HG02678 (cell line): ENCODE results near the gene MRPL24.

ENCODE experiments used
- ATAC-seq: cut with Tn5 transposase; IDR thresholded peaks from one replicate; pipeline ENCODE4 v1.9.1; 2021; ENCODE audit warnings: mild to moderate bottlenecking, moderate library complexity; ENCODE audit not compliant: unreplicated experiment

Gene MRPL24

DNA sequence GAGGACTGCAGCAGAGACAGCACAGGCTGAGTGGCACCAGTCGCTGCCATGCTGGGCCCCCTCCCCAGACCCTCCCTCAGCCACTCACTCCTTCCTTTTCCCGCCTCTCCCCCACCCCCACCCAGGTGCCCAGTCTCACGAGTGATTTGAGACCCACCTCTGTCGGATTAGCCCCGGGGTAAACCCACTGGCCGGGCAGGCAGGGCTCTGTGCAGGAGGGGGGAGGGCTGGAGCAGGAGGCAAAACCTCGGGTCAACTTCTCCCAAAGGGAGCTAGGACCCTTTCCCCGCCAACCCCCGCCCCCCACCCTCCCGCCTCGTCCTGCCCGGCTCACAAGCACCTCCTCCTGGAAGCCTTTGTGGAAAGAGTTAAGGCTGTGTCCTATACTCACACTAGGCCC, 3.5 kb upstream of the MRPL24 start:
- no peak for ATAC-seq

DNA sequence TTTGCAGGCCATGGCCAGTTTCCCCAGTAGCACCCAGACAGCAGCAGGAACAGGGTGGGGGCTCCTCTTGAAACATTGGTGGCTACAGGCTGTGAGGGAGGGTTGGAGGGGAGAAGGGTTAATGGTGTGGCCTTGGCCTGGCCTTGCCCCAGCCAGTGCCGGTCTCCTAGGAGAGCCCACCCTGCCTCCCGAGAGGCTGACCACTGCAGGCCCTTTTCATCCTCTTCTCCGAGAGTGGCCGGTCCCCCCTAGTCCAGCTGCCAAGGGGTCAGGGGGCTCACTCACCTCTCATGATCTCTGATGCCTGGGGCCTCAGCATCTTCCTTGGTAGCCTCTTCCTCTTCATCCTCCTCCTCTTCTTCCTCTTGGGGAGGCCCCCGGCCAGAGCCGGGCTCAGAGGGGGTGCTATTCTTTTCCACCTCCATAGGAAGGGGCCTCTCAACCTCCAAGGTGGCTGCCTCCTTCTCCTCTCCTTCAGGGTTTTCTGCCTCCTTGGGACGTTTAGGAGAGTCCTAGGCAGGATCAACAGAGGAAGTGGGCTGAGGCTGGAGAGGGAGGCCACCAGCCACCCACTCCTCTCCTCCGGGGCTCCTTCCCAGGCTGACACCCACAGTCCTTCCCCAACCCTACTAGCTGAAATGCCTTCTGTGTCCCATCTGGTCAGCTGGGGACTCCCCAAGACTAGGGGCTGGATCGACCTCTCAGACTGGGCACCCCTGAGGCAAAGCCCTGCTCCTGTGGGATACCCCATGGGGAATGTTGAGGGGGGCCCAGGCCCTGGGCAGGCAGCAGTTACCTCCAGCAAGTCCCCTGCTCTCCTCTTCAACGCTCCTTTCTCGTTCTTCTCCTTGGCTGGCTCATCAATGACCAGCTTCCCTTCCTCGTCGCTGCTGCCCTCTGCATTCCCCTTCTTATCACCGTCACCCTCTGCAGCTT, 2.7 kb upstream of the MRPL24 start:
- ATAC-seq = no peak

DNA sequence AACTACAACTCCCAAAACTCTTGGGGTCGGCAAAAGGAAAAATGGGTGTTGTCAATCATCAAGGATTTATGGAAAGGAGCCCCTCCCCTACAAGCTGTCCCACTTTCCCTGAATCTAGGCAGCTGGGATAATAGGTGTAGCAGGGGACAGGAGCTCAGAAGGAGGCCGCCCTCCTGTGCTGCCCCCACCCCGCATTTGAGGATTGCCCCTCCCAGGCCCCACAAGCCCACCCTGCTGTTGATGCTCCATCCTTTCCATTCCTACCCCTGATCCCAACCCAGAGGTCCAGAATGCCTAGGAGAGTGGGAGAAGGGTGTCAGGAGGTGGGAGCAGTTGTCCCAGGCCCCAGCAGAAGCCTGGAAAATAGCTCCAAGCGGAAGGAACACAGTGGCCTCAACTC, 1.9 kb upstream of the MRPL24 start:
- ATAC-seq = no peak

DNA sequence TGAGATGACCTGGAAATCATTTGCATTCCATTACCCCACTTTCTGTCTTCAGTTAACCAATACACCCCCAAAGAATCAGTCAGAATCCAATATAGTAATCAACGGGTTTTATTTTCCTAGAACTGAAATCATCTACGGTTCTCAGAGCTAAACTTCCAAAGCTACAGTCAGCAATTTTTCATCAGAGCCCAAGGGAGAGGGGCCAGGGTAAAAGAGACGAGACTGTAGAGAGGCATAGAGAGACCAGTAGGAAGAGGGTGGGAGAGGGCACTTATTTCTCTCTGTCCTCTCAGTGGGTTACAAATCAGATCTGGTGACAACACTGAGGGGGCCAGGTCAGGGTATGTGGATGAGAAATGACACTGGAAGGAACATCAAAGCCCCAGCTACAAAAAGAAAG, 1.1 kb upstream of the MRPL24 start:
- ATAC-seq = no peak

DNA sequence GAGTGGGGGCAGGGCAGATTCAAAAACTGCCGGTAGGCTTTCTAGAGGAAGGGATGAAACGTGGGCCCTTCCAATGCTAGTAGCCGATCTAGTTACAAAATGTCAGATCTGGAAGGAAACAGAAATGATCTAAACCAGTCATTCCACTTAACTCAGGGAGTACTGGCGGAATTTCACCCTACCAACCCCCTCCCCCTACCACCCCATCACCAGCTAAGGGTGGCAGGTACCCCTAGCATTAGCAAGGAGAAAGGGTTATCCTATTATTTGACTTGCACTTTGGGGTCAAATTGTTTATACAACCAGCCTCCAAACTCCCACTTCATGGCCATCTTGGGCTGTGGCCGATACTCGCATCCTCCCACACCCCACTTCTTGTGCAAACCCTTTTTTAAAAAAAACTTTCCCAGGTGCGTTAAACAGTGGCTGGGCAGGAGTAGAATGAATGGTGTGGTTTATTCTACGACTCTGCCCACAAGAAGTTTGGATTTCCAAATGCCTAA, 644 bp upstream of the MRPL24 start:
- no peak for ATAC-seq

DNA sequence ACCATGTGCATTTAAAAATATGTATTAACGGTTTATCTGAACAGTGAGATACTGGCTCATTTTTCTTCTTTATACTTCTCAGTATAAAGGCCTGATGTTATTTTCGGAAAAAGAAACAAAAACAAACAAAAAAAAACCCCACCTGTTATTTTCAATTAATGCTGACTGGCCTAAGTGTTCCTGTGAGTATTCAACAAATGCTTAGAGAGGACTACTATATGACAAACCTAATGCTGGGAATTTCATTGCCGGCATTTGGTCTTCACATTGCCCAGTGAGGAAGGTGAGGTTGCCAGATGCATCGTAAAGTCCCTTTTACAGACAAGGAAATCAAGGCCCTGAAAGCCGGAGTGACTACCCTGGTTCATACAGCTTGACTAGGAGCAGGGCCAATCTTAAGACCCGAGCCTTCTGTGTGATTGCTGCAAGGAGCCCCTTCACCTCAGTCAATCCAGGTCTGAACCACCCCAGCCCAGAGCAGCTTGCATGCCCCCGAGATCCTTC, 599 bp downstream of the MRPL24 start:
- ATAC-seq = no peak

DNA sequence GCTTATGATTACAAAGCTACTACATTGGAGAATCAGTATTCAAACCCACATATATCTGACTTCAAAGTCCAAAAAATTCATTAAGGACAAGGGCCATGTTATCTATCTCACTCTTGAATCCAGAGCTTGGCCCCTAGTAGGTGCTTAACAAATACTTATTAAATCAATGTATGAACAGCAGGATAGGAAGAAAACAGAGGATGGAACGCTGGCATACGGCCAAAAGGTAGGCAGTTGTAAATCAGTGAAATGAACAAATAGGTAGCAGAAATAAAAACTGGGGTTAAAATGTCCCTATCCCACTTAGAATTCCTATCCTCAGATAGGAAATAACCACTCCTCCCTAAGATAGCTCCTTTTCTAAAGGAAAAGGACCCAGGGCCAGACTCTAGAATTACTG, 2.0 kb downstream of the MRPL24 start:
- no peak for ATAC-seq

DNA sequence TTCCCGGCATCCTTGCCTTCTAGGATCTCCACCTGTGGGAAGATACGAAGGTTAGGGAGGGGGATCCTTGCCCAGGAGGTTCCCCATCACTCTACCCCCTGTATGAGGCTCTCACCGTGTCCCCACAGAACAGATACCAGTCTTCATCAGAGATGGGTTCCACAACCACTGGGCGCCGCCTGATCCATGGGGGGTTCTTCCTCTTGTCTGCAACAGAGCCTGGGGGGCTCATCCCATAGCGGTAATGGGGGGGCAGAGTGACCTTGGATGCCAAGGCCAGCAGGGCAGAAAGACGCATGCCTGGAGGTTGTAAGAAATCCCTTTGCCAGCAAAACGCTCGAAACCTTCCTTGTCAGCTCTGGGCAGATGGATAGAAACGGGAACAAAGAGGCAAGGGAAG, 2.5 kb downstream of the MRPL24 start:
- no peak for ATAC-seq

DNA sequence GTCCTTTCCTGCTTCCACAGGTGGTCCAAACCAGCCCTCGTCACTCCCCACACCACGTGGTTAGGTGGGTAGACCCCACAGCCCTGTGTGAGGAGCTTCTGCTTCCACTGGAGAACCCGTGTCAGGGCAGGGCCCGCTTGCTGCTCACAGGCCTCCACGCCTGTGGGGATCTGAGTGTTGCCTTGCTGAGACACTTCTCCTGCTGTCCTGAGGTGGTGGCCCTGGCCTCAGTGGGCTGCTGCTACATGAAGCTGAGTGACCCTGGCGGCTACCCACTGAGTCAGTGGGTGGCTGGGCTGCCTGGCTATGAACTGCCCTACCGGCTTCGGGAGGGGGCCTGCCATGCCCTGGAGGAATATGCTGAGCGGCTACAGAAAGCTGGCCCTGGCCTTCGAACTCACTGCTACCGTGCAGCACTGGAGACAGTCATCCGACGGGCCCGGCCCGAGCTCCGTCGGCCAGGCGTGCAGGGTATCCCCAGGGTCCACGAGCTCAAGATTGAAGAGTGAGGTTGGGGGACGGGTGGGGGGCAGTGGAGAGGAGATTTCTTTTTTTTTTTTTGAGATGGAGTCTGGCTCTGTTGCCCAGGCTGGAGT, 6.8 kb downstream of the MRPL24 start:
- ATAC-seq = no peak

DNA sequence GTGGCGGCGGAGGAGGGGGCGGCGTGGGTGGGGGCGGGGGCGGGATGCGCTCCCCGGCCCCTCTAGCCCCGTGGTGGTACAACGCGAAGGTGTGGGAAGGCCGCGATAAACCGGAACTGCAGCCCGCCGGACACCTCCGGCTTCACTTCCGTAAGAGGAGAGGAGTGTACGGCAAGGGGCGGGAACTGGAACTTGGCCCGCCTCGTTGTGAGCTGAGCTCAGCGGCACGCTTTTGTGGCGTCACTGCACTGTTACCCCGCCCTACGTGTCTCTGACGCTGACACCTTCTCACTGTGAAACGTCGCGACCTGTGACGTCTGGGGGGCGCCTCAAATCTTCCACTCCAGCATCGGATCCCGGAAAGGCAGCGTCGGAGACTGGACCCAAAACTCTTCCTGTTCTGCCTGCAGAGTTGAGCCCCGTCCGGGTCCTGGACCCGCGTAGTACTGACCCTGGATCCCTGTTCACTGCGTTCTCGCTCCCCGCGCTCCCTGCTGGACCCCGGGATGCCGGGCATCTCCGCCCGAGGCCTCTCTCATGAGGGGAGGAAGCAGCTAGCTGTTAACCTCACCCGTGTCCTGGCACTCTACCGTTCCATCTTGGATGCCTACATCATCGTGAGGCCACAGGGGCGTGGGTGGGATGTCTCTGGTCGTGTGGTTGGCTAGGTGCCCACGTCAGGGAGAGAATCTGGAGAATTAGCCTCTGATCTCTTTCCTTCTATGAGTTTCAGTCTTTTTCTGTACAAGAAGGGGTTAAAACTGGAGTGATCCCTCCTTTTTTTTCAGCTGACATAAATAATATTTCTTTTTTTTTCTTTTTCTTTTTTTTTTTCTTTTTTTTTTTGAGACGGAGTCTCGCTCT, 12.1 kb downstream of the MRPL24 start, which contains the start of gene ISG20L2:
Gene ISG20L2, minus strand, starts transcription at position 168 of the 864 bp plus-strand sequence. CDS start 1,114 bp downstream, outside the sequence.
- ATAC-seq = peak; percentile 91

DNA sequence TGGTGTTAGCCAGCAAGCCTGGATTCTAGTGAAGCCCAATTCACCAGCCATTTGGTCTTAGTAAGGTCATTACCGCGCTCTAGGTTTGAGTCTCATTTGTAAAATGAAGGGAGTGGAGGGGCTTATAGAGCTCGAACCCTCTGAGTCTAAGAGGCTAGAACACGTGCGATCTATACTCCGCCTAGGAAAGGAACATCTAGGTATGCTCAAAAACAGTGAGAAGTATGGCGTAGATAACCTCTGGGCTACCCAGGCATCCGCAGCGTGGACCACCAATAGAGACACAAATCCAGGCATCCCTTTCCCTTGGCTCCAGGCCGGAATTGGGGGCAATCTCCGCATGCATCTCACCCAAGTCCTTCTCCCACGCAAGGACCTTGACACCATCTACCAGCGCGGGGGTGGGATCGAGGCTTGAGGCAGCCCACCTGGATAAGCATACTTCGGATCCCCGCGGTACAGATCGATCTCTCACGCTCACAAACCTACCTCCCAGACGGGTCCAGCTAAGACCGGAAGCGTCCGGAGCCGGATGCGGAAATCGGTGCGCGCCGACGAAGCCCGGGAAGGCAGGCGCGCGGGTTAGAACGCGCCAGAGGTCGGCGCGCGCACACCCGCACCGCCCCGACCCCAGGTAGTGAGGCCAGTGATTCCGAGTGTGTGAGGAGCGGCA, 12.8 kb downstream of the MRPL24 start, which contains the start of gene METTL25B:
Gene METTL25B, plus strand, starts transcription at position 544 of the 673 bp plus-strand sequence. CDS start 636 bp downstream, outside the sequence.
- peak; percentile 60 for ATAC-seq

DNA sequence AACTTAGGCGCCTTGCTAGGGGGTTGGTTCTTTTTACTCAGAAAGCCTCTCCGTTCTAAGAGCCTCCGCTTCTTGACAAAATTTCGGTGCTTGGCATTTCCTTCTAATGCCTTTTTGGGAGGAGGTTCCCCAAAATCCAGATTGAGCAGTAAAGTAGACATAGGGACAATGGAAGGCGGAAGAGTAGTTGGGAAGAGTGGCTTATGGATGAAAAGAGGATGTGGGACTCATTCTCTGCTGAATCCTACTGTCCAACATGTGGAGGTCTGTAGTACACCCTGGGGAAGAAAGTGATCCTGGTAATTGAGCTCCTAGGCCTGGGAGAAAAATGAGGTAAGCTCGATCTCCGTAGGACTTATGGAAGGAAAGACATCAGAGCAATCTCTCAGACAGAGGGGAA, 13.4 kb downstream of the MRPL24 start:
- no peak for ATAC-seq

DNA sequence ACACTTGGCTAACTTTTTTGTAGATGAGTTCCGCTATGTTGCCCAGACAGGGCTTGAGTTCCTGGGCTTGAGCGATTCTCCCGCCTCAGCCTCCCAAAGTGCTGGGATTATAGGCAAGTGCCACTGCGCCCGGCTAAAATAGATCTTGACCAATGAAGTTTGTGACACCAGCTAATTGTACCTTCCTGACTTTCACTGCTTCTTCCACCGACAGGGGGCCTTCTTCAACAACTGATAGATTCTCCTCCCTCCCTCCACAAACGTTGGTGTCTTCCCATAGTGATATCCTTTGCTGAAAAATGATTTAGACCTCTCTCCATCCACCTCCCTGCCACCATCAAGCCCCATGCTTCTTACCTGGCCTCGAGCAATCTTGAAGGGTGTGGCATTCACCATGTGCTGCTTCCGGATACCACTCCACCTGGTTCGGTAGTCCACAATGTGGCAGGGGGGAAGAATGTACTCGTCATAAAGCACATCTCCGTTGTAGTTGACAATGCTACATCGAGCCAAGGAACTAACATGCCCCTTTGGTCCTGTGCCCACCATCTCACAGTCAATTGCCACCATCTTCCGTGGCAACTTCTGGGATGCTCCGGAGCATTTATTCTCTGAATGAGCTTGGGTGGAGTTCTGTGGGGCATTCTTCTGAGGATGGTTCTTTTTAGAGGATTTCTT, 14.2 kb downstream of the MRPL24 start:
- no peak for ATAC-seq

DNA sequence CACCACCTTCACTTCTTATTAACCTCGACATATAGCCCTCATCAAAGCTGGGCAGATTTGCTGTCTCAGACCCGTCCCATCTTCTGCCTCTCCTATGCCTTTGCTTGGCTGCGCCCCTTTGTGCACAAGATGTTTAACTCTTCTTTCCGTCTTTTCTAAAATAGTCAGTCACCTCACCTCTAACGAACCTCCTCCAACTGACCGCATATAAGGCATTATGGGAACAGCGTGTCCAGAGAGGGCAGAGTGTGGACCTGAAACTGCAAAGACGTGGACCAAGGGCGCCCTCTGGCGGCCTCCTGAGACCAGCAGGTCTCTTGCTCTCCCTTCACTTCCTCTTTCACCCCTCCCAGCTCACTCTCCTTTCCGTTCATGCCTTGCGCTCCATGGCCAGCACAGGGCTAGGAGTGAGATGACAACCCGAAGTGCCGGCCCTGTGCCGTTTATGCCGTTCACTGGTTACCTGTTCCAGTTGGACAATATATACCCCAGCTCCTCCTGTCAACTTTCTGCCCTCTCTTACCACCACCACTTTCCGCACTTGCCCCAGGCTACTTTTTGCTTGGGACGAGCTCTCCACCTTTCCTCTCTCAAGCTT, 15.1 kb downstream of the MRPL24 start:
- peak; percentile 40 for ATAC-seq

DNA sequence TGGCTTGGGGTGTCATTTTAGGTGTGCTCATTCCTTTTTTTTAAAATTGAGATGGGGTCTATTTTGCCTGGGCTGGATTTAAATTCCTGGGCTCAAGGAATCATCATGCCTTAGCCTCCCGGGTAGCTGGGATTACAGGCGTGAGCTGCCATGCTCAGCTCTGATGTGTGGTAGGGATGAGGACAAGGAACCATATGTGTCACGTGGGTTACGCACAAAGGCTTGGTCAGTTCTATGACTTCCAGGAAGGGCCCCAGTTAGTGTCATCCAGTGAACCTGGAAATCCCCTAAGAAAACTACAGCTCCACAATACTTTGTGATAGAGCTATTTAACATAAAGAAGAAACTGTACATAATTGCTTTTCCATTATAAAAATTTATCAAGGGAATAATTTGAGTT, 19.4 kb downstream of the MRPL24 start:
- ATAC-seq = no peak

DNA sequence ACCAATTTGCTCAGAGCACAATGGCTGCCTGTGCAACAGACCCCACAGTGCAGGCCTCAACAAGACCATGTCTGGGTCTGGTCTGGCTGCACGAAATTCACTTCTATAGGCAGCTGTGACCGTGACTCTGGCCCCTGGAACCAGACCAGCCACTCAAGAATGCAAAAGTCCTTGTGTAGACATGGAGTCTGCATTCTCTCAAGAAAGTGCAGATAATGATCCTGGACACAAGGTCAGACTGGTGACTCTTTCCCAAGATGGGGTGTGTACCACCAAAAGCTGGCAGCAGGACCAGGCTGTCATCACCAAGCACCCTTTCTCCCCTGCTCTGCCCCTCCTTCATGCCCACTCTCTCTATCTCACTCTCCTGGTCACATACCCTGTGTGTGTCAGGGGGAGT, 19.8 kb downstream of the MRPL24 start:
- no peak for ATAC-seq

DNA sequence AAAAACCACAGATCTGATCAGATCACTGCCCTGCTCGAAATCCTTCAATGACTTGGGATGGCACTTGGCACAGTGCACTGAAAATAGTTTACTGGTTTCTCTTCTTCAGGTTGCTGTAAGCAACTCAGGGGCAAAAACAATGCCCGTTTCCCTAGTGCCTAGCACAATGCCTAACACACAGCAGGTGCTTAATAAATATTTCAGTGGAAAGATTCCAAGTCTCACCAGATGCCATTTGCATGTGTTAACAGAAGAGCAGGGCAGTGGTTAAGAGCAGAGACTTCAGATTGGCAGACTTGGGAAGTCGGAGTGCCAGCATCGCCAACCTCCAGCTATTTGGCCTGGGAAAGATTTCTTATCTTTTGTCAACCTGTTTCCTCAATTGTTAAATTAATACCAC, 23.5 kb downstream of the MRPL24 start:
- no peak for ATAC-seq

DNA sequence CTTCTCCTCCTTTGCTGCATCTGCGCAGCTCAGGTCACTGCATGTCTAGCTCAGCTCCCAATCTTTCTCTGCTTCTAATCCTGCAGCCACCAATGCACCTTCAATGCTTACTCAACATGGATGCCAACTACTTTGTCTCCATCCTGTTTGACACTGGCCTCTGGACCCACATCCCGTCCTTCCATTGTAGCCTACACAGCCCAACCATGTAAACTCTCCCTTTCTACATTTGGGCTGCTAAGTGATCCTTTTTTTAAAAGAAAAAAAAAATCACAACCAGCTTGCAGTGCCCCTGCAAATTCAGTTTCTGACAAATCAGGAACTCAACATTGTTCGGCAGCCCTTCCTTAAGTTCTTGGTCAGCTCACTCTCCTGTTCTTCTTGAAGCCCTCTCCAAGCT, 26.1 kb downstream of the MRPL24 start:
- ATAC-seq = no peak

DNA sequence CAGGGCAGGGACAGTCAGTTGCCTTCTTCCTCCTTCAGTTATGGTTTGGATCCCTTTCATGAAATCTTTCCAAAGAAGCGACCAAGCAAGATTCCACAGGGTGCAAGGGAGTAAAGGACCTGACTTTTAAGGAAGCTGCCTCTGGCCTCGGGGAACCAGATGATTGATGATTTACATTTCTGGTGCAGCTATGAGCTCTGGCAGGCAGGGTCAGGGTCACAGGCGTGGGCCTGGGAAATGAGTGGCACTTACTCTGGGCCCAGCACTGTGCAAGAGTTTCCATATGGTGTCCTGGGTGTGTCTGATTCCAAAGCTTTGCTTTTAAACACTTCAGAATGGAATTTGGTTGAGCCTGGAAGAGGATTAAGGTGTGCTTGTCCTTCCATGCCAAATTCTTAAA, 28.3 kb downstream of the MRPL24 start:
- ATAC-seq = no peak
